Spleen (tissue), 11 donors: Measurements from ENCODE around the gene EPN2. TPM values are rescaled to one million over a fixed set of nuclear protein-coding genes. Genes with fewer than 3 reads are reported as not detected.
A peak's percentile ranks its signal among the peaks of the same experiment; 100 is the strongest.
"Not testable (repeated sequence)": the region's sequence is repeated elsewhere in the genome, so short reads cannot be mapped to it uniquely, and the experiment has no call there.

Experiments used
- DNase-seq: peaks from one replicate; pipeline ENCODE4 v3.0.0-alpha.2; 2020
- H3K27ac ChIP-seq, 8 donors: fragments of 200-600 bp; sonication (generic) in 7 of 8; 1 replicate in 4 of 8; 2 replicates in 4 of 8; pipeline versions ENCODE4 v1.5.0 to v1.8.0; 2016 to 2021; ENCODE audit warnings: inconsistent platforms in 4 of 8, mild to moderate bottlenecking in 4 of 8, moderate library complexity in 1 of 8
- H3K27me3 ChIP-seq, 7 donors: fragments of 200-600 bp; sonication (generic) in 6 of 7; replicated peaks in 1 of 7; 1 replicate in 4 of 7; 2 replicates in 3 of 7; pipeline versions ENCODE4 v1.5.0 to v1.8.0; 2016 to 2021; ENCODE audit warnings: inconsistent platforms in 3 of 7, mild to moderate bottlenecking in 1 of 7
- H3K36me3 ChIP-seq, 6 donors: fragments of 200-600 bp; sonication (generic) in 5 of 6; 1 replicate in 4 of 6; 2 replicates in 2 of 6; pipeline versions ENCODE4 v1.5.0 to v1.8.0; 2016 to 2021; ENCODE audit warnings: inconsistent platforms in 2 of 6
- H3K4me1 ChIP-seq, 6 donors: fragments of 200-600 bp; sonication (generic) in 5 of 6; 1 replicate in 3 of 6; 2 replicates in 3 of 6; pipeline versions ENCODE4 v1.5.0 to v1.8.0; 2016 to 2021; ENCODE audit warnings: inconsistent platforms in 3 of 6
- H3K4me3 ChIP-seq, 8 donors: fragments of 200-600 bp; sonication (generic) in 7 of 8; 1 replicate in 4 of 8; 2 replicates in 4 of 8; pipeline versions ENCODE4 v1.5.0 to v1.8.0; 2016 to 2021; ENCODE audit warnings: inconsistent platforms in 4 of 8, mild to moderate bottlenecking in 4 of 8, moderate library complexity in 2 of 8
- H3K9me3 ChIP-seq, 8 donors: fragments of 200-600 bp; sonication (generic) in 7 of 8; 1 replicate in 4 of 8; 2 replicates in 4 of 8; pipeline versions ENCODE4 v1.5.0 to v1.8.0; 2016 to 2021; ENCODE audit warnings: inconsistent platforms in 4 of 8
- CTCF ChIP-seq, 11 experiments: fragments of 200-600 bp in 7 of 11; fragments of 450-650 bp in 4 of 11; sonication (generic) in 4 of 11; IDR thresholded peaks in 8 of 11; conservative IDR thresholded peaks in 3 of 11; 1 replicate in 7 of 11; 2 replicates in 4 of 11; pipeline versions ENCODE4 v1.4.0 to v1.8.0; 2016 to 2021; ENCODE audit warnings: antibody characterized with exemption in 11 of 11, inconsistent platforms in 4 of 11, mild to moderate bottlenecking in 1 of 11
- POLR2A ChIP-seq, 3 donors: fragments of 450-650 bp; IDR thresholded peaks; one replicate each; pipeline ENCODE4 v1.5.1; 2017; ENCODE audit warnings: antibody characterized with exemption in 3 of 3, mild to moderate bottlenecking in 1 of 3
- POLR2AphosphoS5 ChIP-seq, 3 donors: sonication (generic); formaldehyde crosslinking; IDR thresholded peaks; one replicate each; pipeline ENCODE4 v1.5.1; 2017; ENCODE audit warnings: antibody characterized with exemption in 3 of 3
- WGBS, 5 donors: extraction: QIAGEN DNeasy Blood & Tissue Kit in 3 of 5; methylation state at CpG; one replicate each; pipeline versions ENCODE4 v1.1.5 to v1.1.7; 2013 to 2018; 5-methylcytosine and 5-hydroxymethylcytosine counted together
- intact Hi-C: fragments of 100-400 bp; cut with DNase I; formaldehyde crosslinking; loops from one replicate; pipeline ENCODE4 v1.15.0; 2023; ENCODE audit warnings: low total_unique reads
- polyA plus RNA-seq, 3 donors: library from polyadenylated mRNA; stranded (reverse); fragments of 200-250 nt; gene quantifications; one replicate each; pipeline ENCODE4 v1.2.1, GENCODE V29; 2013
- total RNA-seq, 7 donors: library from RNA; depleted of rRNA in 3 of 7; stranded (reverse); fragments of >200 nt in 3 of 7; fragmentation: NEBNext Ultra II Directional in 4 of 7; extraction: Animal tissue kit (Norgen Biotek cat#: 25700) in 4 of 7; gene quantifications; one replicate each; pipeline versions ENCODE4 v1.1.0 to v1.2.1, GENCODE V29; 2016 to 2021
- donor health status: healthy with polysubstance abuse.
- donor health status: DM: no; HTN: no; CAD: no; lungs with moderate emphysema.
- donor health status: DM: no; HTN: no; CAD: no.
- donor health status: Bipolar disorder and iron deficiency.
- donor health status: healthy.
- donor health status: DM: no; HTN: no; CAD: no.
- donor health status: DM: yes; HTN: yes; CAD: no.

Gene EPN2
- total and polyA plus RNA-seq, 10 donors, result 5.4 to 59.6 (median 31.5) TPM

- DNase-seq, H3K27ac ChIP-seq, H3K36me3 ChIP-seq, H3K4me3 ChIP-seq, intact Hi-C loops, H3K9me3 ChIP-seq: not testable (repeated sequence)
- WGBS, 5 donors, result 46 to 67% (median 57%) methylated on average over 3 of the region's 6 CpGs; no CpG with 5 or more reads in 1 of the 5 donors
- peaks cover 0 to 16% (median 0%) of the 10 kb centered on the region in 7 donors for H3K27me3 ChIP-seq
- peaks cover 5 to 23% (median 16%) of the 10 kb centered on the region in 6 donors for H3K4me1 ChIP-seq
Measured at GRCh38 chr17:19234676-19235075, 2.5 kb upstream of the EPN2 start.

GRCh38 chr17:19236351-19237138 lies 621 bp upstream of the EPN2 start:
- peak overlapping the region in 2 of 8 donors; percentile 84 to 87 for H3K27ac ChIP-seq
- whole genome bisulfite sequencing, 5 donors, result no CpG with 5 or more reads among the region's 32 CpGs
- H3K9me3 ChIP-seq, intact Hi-C loops, DNase-seq, H3K36me3 ChIP-seq: not testable (repeated sequence)
- H3K27me3 ChIP-seq, result peaks cover 0 to 16% (median 0%) of the 10 kb centered on the region in 7 donors
- peak overlapping the region in 2 of 8 donors; percentile 88 to 99 for H3K4me3 ChIP-seq
- peaks cover 5 to 32% (median 18%) of the 10 kb centered on the region in 6 donors for H3K4me1 ChIP-seq

GRCh38 chr17:19237389-19238166 lies 412 bp downstream of the EPN2 start:
- Histone ChIP-seq H3K9me3 (no peaks in the 10 kb centered on the region), H3K36me3 (no peaks in the 10 kb centered on the region), H3K27ac (peak overlapping the region; percentile 64 to 88 (median 84)), H3K27me3 (peaks cover 0 to 16% (median 0%) of the 10 kb centered on the region in 7 donors), H3K4me1 (peaks cover 5 to 38% (median 18%) of the 10 kb centered on the region in 6 donors), H3K4me3 (peak overlapping the region; percentile 67 to 99 (median 88))
- 1 to 3% (median 2%) methylated on average over 33 to 59 of the region's 60 CpGs for WGBS, 5 donors
- intact Hi-C loops, result no loop called here
- peak; percentile 87 for DNase-seq
- peak in 4 of 11 experiments; percentile 22 to 59 (median 52) for TF ChIP-seq CTCF (IDR thresholded peaks at IDR 0.05 in 8 of 11, conservative IDR thresholded peaks at IDR 0.05 in 3 of 11)
- TF ChIP-seq POLR2A (IDR thresholded peaks at IDR 0.05), result no peak
- peak in 2 of 3 donors; percentile 47 to 79 for TF ChIP-seq POLR2AphosphoS5 (IDR thresholded peaks at IDR 0.05)

- WGBS, 5 donors, result 11 to 23% (median 13%) methylated on average over 13 to 21 of the region's 21 CpGs
- peak; percentile 79 for DNase-seq
- Histone ChIP-seq H3K9me3 (no peaks in the 10 kb centered on the region), H3K27me3 (peaks cover 0 to 16% (median 0%) of the 10 kb centered on the region in 7 donors), H3K4me1 (peaks cover 5 to 40% (median 18%) of the 10 kb centered on the region in 6 donors), H3K4me3 (peak overlapping the region; percentile 67 to 99 (median 88)), H3K36me3 (no peaks in the 10 kb centered on the region), H3K27ac (peak overlapping the region; percentile 64 to 88 (median 84))
- intact Hi-C loops, result no loop called here
- no peak for TF ChIP-seq POLR2A (IDR thresholded peaks at IDR 0.05)
- peak in 1 of 3 donors; percentile 19 for TF ChIP-seq POLR2AphosphoS5 (IDR thresholded peaks at IDR 0.05)
Measured at GRCh38 chr17:19238167-19238505, 970 bp downstream of the EPN2 start.

- WGBS, 5 donors, result 72 to 86% (median 78%) methylated on average over 6 of the region's 6 CpGs
- Histone ChIP-seq H3K4me1 (peaks cover 5 to 46% (median 18%) of the 10 kb centered on the region in 6 donors), H3K4me3 (no peak overlapping the region), H3K9me3 (no peaks in the 10 kb centered on the region), H3K27me3 (peaks cover 0 to 16% (median 0%) of the 10 kb centered on the region in 7 donors), H3K36me3 (no peaks in the 10 kb centered on the region), H3K27ac (peak overlapping the region in 2 of 8 donors; percentile 15 to 24)
- no peak for TF ChIP-seq CTCF (IDR thresholded peaks at IDR 0.05 in 8 of 11, conservative IDR thresholded peaks at IDR 0.05 in 3 of 11)
- no peak for TF ChIP-seq POLR2AphosphoS5 (IDR thresholded peaks at IDR 0.05)
- TF ChIP-seq POLR2A (IDR thresholded peaks at IDR 0.05), result no peak
- peak; percentile 52 for DNase-seq
- intact Hi-C loops, result no loop called here
Measured at GRCh38 chr17:19239544-19239943, 2.4 kb downstream of the EPN2 start.
